M059J (cell line): Measurements from ENCODE around the gene TROAP. TPM values are rescaled to one million over a fixed set of nuclear protein-coding genes. Genes with fewer than 3 reads are reported as not detected.
"Not testable (repeated sequence)": the region's sequence is repeated elsewhere in the genome, so short reads cannot be mapped to it uniquely, and the experiment has no call there.

Experiments
- DNase-seq: peaks from one replicate; pipeline ENCODE4 v3.0.0-alpha.2; 2012; ENCODE audit warnings: low read depth
- total RNA-seq: library from RNA; depleted of rRNA; stranded (reverse); fragments of >200 nt; shearing (Covaris generic); gene quantifications from 2 replicates; pipeline ENCODE4 v1.2.3, GENCODE V29; 2014; rRNA removed

The TROAP gene
- total RNA-seq, 1 experiment from 2014 or later: 31.3 TPM

- peak; percentile 92 for DNase-seq
These were observed 43.8 kb downstream of the TROAP start for GRCh38 chr12:49366652-49367380.

DNA sequence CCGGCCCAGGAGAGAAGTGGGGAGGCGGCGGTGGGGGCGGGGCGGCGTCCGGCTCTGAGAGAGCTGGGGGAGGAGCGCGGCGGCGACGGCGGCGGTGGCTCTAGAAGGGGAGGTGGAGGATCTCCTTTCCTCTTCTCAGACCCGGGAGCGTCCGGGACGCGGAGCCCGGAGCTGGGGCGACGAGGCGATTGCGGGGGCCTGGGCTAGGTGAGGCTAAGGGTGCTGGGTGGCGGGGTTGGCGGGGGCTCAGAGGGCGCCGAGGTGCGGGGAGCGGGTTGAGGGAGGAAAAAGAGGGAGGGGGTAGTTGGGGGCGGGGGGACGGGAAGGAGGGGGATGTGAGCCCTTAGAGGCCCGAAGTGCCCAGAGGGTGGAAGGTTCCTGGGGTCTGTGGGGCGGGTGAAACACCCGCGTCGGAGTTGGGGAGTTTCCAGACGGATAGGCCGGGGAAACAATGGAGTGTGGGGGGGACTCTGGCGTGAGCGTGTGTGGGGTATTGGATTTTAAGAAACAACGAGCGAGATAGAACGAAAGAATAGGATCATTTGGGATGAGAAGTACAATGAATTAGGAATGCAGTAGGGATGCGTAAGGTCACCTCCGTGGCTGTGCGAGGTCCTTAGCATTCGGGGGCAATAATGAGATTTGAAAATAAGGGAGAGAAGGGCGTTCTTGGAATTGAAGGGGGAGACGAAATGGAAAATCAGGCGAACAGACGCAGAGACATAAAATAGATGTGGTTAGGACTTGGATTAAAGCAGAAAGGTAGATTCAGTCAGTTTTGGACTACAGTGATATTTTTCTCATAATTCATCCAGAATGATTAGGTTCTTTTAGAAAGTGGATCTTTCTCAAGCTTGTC is 44.6 kb downstream of the TROAP start, which contains the start of gene SPATS2:
Gene SPATS2, plus strand, starts transcription at position 82 of the 859 bp plus-strand sequence. CDS start 93,551 bp downstream, outside the sequence.
- DNase-seq: peak; percentile 38

GRCh38 chr12:49368240-49368600 is 45.2 kb downstream of the TROAP start:
- DNase-seq: no peak

- peak; percentile 33 for DNase-seq
These were observed 46.5 kb downstream of the TROAP start for GRCh38 chr12:49369411-49370145.

DNA sequence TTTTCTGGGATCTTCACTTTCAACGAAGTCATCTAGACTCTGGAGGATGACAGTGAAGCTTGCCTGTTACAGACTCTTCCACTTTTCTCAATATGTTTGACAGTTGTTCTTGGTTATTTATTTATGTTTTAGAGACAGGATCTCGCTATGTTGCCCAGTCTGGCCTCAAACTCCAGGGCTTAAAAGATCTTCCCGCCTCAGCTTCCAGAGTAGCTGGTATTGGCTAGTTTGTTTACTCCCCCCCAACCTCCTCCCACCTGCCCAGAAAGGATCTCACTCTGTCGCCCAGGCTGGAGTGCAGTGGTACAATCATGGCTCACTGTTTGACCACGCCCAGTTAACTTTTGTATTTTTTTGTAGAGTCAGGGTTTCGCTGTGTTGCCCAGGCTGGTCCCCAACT is 47.5 kb downstream of the TROAP start:
- DNase-seq: no peak

DNA sequence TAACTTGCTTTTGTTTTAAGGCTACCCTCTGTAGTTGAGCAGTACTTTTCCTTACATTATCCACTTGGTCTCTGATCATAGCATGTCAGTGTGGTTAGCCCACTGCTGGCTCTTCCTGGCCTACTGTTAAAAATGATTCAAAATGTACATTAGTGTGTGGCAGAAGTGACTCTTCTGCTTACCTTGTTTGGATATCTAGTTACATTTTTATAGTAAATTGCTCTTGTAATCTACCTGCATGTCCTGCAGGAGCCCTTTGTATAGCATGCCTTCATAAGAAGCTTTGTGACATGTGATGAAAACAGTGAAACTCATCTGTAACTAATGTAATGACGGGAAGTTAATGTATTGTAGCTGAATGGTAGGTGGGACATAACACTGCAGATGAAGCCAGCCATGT is 52.4 kb downstream of the TROAP start:
- no peak for DNase-seq

DNA sequence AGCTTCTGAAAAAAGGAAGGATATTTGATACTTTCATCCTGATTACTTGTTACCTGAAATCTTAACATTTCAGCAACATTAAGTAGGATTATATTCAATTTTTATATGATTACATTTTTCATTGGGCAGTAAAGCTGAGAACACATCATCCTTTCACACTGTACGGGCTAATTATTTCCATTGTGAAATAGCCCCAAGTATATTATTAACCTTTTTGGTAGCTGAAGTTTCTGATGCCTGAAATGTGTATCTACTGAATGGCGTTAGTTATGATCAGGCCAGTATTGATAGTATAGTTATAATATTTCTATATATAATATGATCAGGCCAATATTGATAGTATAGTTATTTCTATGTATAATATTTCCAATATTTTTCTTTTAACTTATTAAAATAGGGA is 54.3 kb downstream of the TROAP start:
- no peak for DNase-seq

- not testable (repeated sequence) for DNase-seq
These were observed 57.1 kb downstream of the TROAP start for GRCh38 chr12:49380184-49380583.

Other genes starting within 250 kb of the TROAP start
- not detected in 2 replicates for gene DHH, start 228.5 kb upstream of the TROAP start, total RNA-seq
- 11.7 and 14.7 TPM in 2 replicates for gene LMBR1L, start 212.4 kb upstream of the TROAP start, total RNA-seq
- gene TUBA1B, start 191.9 kb upstream of the TROAP start, total RNA-seq: 3,492 and 4,068 TPM in 2 replicates
- 415 and 467 TPM in 2 replicates for gene TUBA1A, start 134.2 kb upstream of the TROAP start, total RNA-seq
- gene TUBA1C, start 58.2 kb upstream of the TROAP start, total RNA-seq: 1,117 and 1,179 TPM in 2 replicates
- 0.12 TPM in 1 of 2 replicates, not detected in the other for gene PRPH, start 28.1 kb upstream of the TROAP start, total RNA-seq
- 0.39 TPM in 1 of 2 replicates, not detected in the other for gene C1QL4, start 13.9 kb downstream of the TROAP start, total RNA-seq
- 8.2 and 12.3 TPM in 2 replicates for gene DNAJC22, start 23.6 kb downstream of the TROAP start, total RNA-seq
- gene SPATS2, start 44.2 kb downstream of the TROAP start, total RNA-seq: 12.3 and 29.9 TPM in 2 replicates
- 0.05 TPM in 1 of 2 replicates, not detected in the other for gene KCNH3, start 215.8 kb downstream of the TROAP start, total RNA-seq
- gene MCRS1, start 244.9 kb downstream of the TROAP start, total RNA-seq: 58.1 and 62.6 TPM in 2 replicates